OCI-LY7 (cell line): ENCODE results near the gene RPH3AL.

Experiments used
- CTCF ChIP-seq: fragments of 200-600 bp; sonication (generic); conservative IDR thresholded peaks from 2 replicates; pipeline ENCODE4 v1.5.1; 2014; ENCODE audit warnings: mild to moderate bottlenecking, antibody characterized with exemption, low read length, moderate library complexity, mixed read lengths
- EZH2phosphoT487 ChIP-seq: fragments of 200-600 bp; sonication (generic); IDR thresholded peaks from 2 replicates; pipeline ENCODE4 v1.6.1; 2018; ENCODE audit warnings: low read depth, borderline replicate concordance, mild to moderate bottlenecking, mixed run types, antibody characterized with exemption, low read length, moderate library complexity, mixed read lengths

- TF ChIP-seq CTCF (no peak), EZH2phosphoT487 (no peak)
Measured at GRCh38 chr17:292531-293382, 59.9 kb downstream of the RPH3AL start.
